Osteoblast (primary cell): ENCODE results near the gene DOCK7. TPM values are rescaled to one million over a fixed set of nuclear protein-coding genes. Genes with fewer than 3 reads are reported as not detected.

Experiments used
- DNase-seq: peaks from one replicate; pipeline ENCODE4 v3.0.0; 2011; ENCODE audit warnings: low spot score, mixed read lengths; ENCODE audit not compliant: insufficient read length; ENCODE audit errors: missing footprints
- H2AFZ ChIP-seq: 2 replicates; pipeline ENCODE4 v1.6.0; 2011; ENCODE audit warnings: mild to moderate bottlenecking, low read length
- H3K27ac ChIP-seq: 2 replicates; pipeline ENCODE4 v1.5.1; 2011; ENCODE audit warnings: mild to moderate bottlenecking, low read depth, low read length, moderate library complexity
- H3K27me3 ChIP-seq: 2 replicates; pipeline ENCODE4 v1.6.0; 2012; ENCODE audit warnings: mild to moderate bottlenecking, control low read depth, inconsistent platforms, low read length, moderate library complexity; ENCODE audit not compliant: insufficient read depth
- H3K36me3 ChIP-seq: 2 replicates; pipeline ENCODE4 v1.5.1; 2011; ENCODE audit warnings: mild to moderate bottlenecking, low read length, control low read depth, moderate library complexity; ENCODE audit not compliant: insufficient read depth
- H3K4me1 ChIP-seq: 2 replicates; pipeline ENCODE4 v1.5.1; 2011; ENCODE audit warnings: mild to moderate bottlenecking, low read length, control low read depth, moderate library complexity; ENCODE audit not compliant: insufficient read depth
- H3K4me2 ChIP-seq: 2 replicates; pipeline ENCODE4 v1.6.0; 2011; ENCODE audit warnings: mild to moderate bottlenecking, low read length; ENCODE audit not compliant: insufficient read depth
- H3K4me3 ChIP-seq: fragments of 200-600 bp; sonication (generic); 3 replicates; pipeline ENCODE4 v1.5.1; 2012; ENCODE audit warnings: mild to moderate bottlenecking, low read length, inconsistent platforms; ENCODE audit not compliant: insufficient read depth
- H3K79me2 ChIP-seq: 2 replicates; pipeline ENCODE4 v1.6.0; 2012; ENCODE audit warnings: mild to moderate bottlenecking, low read length, control low read depth, inconsistent platforms; ENCODE audit not compliant: insufficient read depth
- H3K9me3 ChIP-seq: 2 replicates; pipeline ENCODE4 v1.5.1; 2011; ENCODE audit warnings: low read depth, low read length, control low read depth
- H4K20me1 ChIP-seq: 2 replicates; pipeline ENCODE4 v1.6.0; 2012; ENCODE audit warnings: mild to moderate bottlenecking, low read length, control low read depth; ENCODE audit not compliant: insufficient read depth
- CTCF ChIP-seq: IDR thresholded peaks from 2 replicates; pipeline ENCODE4 v1.5.1; 2011; ENCODE audit warnings: mild to moderate bottlenecking, low read depth, low read length, moderate library complexity; ENCODE audit errors: extremely low read depth
- total RNA-seq: library from RNA; depleted of rRNA; stranded (reverse); fragments of >200 nt; gene quantifications from 2 replicates; pipeline ENCODE4 v1.2.3, GENCODE V29; 2012

The DOCK7 gene
- total RNA-seq, 1 donor = 73.8 TPM

- H4K20me1 ChIP-seq = peaks cover 2% of the 10 kb centered on the region
- no peak for DNase-seq
- H3K79me2 ChIP-seq = peaks cover 22% of the 10 kb centered on the region
- H3K4me1 ChIP-seq = peaks cover 15% of the 10 kb centered on the region
- H2AFZ ChIP-seq = no peak overlapping the region
- no peak overlapping the region for H3K4me2 ChIP-seq
- TF ChIP-seq CTCF = peak; percentile 25
- no peak overlapping the region for H3K27ac ChIP-seq
- no peaks in the 10 kb centered on the region for H3K36me3 ChIP-seq
- no peaks in the 10 kb centered on the region for H3K9me3 ChIP-seq
- no peak overlapping the region for H3K4me3 ChIP-seq
- H3K27me3 ChIP-seq = no peaks in the 10 kb centered on the region
These were observed 254.1 kb downstream of the DOCK7 start for GRCh38 chr1:62433861-62434617.

GRCh38 chr1:62429581-62429980 is 258.6 kb downstream of the DOCK7 start:
- DNase-seq = peak; percentile 60
- no peaks in the 10 kb centered on the region for H3K4me1 ChIP-seq

GRCh38 chr1:62428351-62428750 is 259.8 kb downstream of the DOCK7 start:
- no peak for TF ChIP-seq CTCF
- Histone ChIP-seq H3K36me3 (no peaks in the 10 kb centered on the region), H3K27ac (no peak overlapping the region), H2AFZ (no peak overlapping the region), H4K20me1 (no peaks in the 10 kb centered on the region), H3K27me3 (no peaks in the 10 kb centered on the region), H3K4me1 (no peaks in the 10 kb centered on the region), H3K79me2 (no peaks in the 10 kb centered on the region), H3K9me3 (no peaks in the 10 kb centered on the region), H3K4me2 (no peak overlapping the region), H3K4me3 (no peak overlapping the region)
- no peak for DNase-seq

More at GRCh38 chr1:62429581-62429980, 258.6 kb downstream of the DOCK7 start:
- Histone ChIP-seq H2AFZ (no peak overlapping the region), H3K27me3 (no peaks in the 10 kb centered on the region), H3K27ac (no peak overlapping the region), H3K9me3 (no peaks in the 10 kb centered on the region), H3K79me2 (no peaks in the 10 kb centered on the region), H3K36me3 (no peaks in the 10 kb centered on the region), H3K4me3 (no peak overlapping the region), H4K20me1 (no peaks in the 10 kb centered on the region), H3K4me2 (no peak overlapping the region)
- TF ChIP-seq CTCF = no peak

- Histone ChIP-seq H3K27me3 (no peaks in the 10 kb centered on the region), H4K20me1 (no peaks in the 10 kb centered on the region), H3K4me2 (no peak overlapping the region), H3K79me2 (no peaks in the 10 kb centered on the region), H3K27ac (no peak overlapping the region), H3K4me3 (no peak overlapping the region), H2AFZ (no peak overlapping the region), H3K4me1 (no peaks in the 10 kb centered on the region), H3K36me3 (no peaks in the 10 kb centered on the region), H3K9me3 (no peaks in the 10 kb centered on the region)
- DNase-seq = no peak
- no peak for TF ChIP-seq CTCF
These were observed 261.4 kb downstream of the DOCK7 start for GRCh38 chr1:62426794-62427193.
